Sigmoid colon (tissue), 7 donors: Measurements from ENCODE around the gene ZNF217. TPM values are rescaled to one million over a fixed set of nuclear protein-coding genes. Genes with fewer than 3 reads are reported as not detected.
"Not testable (repeated sequence)": the region's sequence is repeated elsewhere in the genome, so short reads cannot be mapped to it uniquely, and the experiment has no call there.

Source experiments
- DNase-seq: peaks from one replicate; pipeline ENCODE4 v3.0.0-alpha.2; 2019
- H3K27ac ChIP-seq, 4 donors: fragments of 200-600 bp; sonication (generic); one replicate each; pipeline ENCODE4 v1.5.1; 2016 to 2019; ENCODE audit warnings: mild to moderate bottlenecking in 1 of 4
- H3K27me3 ChIP-seq, 3 donors: fragments of 200-600 bp; sonication (generic); one replicate each; pipeline ENCODE4 v1.5.1; 2019; ENCODE audit warnings: mild to moderate bottlenecking in 1 of 3
- H3K36me3 ChIP-seq, 4 donors: fragments of 200-600 bp; sonication (generic); one replicate each; pipeline ENCODE4 v1.5.1; 2016 to 2019
- H3K4me1 ChIP-seq, 4 donors: fragments of 200-600 bp; sonication (generic); one replicate each; pipeline ENCODE4 v1.5.1; 2017 to 2019
- H3K4me3 ChIP-seq, 4 donors: fragments of 200-600 bp; sonication (generic); one replicate each; pipeline ENCODE4 v1.5.1; 2017 to 2019; ENCODE audit warnings: mild to moderate bottlenecking in 2 of 4, moderate library complexity in 1 of 4
- H3K9me3 ChIP-seq, 4 donors: fragments of 200-600 bp in 3 of 4; sonication (generic) in 3 of 4; one replicate each; pipeline versions ENCODE4 v1.5.1 to v1.6.1; 2013 to 2019
- CTCF ChIP-seq, 4 experiments: fragments of 450-650 bp in 3 of 4; fragments of 200-600 bp in 1 of 4; IDR thresholded peaks; one replicate each; pipeline ENCODE4 v1.5.1; 2016 to 2019; ENCODE audit warnings: antibody characterized with exemption in 4 of 4, mild to moderate bottlenecking in 3 of 4, moderate library complexity in 2 of 4
- EP300 ChIP-seq, 4 donors: sonication (generic); formaldehyde crosslinking; IDR thresholded peaks; one replicate each; pipeline ENCODE4 v1.6.1; 2017; ENCODE audit warnings: antibody characterized with exemption in 4 of 4
- POLR2A ChIP-seq, 2 donors: fragments of 450-650 bp; IDR thresholded peaks; one replicate each; pipeline ENCODE4 v1.6.1; 2016; ENCODE audit warnings: antibody characterized with exemption in 2 of 2, mild to moderate bottlenecking in 2 of 2, moderate library complexity in 2 of 2
- POLR2AphosphoS5 ChIP-seq, 4 donors: sonication (generic); formaldehyde crosslinking; IDR thresholded peaks; one replicate each; pipeline ENCODE4 v1.6.1; 2017; ENCODE audit warnings: antibody characterized with exemption in 4 of 4
- whole genome bisulfite sequencing, 2 donors: extraction: QIAGEN DNeasy Blood & Tissue Kit; methylation state at CpG; one replicate each; pipeline ENCODE4 v1.1.7; 2013; 5-methylcytosine and 5-hydroxymethylcytosine counted together
- intact Hi-C: fragments of 100-400 bp; cut with DNase I; formaldehyde crosslinking; loops from one replicate; pipeline ENCODE4 v1.15.1; 2023
- polyA plus RNA-seq, 3 donors: library from polyadenylated mRNA; stranded (reverse); fragments of 200-250 nt; gene quantifications; one replicate each; pipeline ENCODE4 v1.2.3, GENCODE V29; 2013
- total RNA-seq, 4 donors: library from RNA; depleted of rRNA; stranded (reverse); fragments of >200 nt; gene quantifications; one replicate each; pipeline ENCODE4 v1.1.0, GENCODE V29; 2016
- donor health status: healthy with polysubstance abuse.
- donor health status: Bipolar disorder and iron deficiency.
- donor health status: healthy.

Gene ZNF217
- total and polyA plus RNA-seq, 7 donors, result 11.4 to 27.0 (median 18.4) TPM

DNA sequence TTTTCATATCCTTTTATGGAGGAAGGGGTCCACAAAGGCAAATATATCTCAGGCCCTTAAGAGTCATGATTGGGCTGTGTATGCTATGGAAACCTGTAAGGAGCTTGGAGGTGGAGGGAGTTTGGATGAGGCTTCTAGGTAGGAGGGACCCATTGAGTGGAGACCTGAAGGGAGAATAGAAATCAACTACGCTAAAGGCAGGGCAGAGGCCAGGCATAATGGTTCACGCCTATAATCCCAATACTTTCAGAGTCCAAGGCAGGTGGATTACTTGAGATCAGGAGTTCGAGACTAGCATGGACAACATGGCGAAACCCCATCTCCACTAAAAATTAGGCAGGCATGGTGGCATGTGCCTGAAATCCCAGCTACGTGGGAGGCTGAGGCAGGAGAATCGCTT lies 34.4 kb upstream of the ZNF217 start:
- Histone ChIP-seq H3K4me1 (peaks cover 0 to 8% (median 6%) of the 10 kb centered on the region in 4 donors), H3K27ac (no peak overlapping the region), H3K4me3 (no peak overlapping the region), H3K9me3 (no peaks in the 10 kb centered on the region), H3K36me3 (no peaks in the 10 kb centered on the region), H3K27me3 (no peaks in the 10 kb centered on the region)
- peak; percentile 7 for DNase-seq
- WGBS, 2 donors, result 97 to 98% methylated on average over 6 of the region's 6 CpGs
- no peak for TF ChIP-seq POLR2A (IDR thresholded peaks at IDR 0.05)
- TF ChIP-seq CTCF (IDR thresholded peaks at IDR 0.05), result no peak
- TF ChIP-seq POLR2AphosphoS5 (IDR thresholded peaks at IDR 0.05), result no peak
- intact Hi-C loops, result no loop called here

DNA sequence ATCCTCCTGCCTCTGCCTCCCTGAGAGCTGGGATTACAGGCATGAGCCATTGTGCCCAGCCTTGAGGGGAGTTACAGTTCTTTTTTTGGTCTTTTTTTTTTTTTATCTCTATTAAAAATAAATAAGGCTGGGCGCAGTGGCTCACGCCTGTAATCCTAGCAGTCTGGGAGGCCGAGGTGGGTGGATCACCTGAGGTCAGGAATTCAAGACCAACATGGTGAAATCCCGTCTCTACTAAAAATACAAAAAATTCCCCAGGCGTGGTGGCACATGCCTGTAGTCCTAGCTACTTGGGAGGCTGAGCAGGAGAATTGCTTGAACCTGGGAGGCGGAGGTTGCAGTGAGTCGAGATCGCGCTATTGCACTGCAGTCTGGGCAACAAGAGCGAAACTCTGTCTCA lies 33.4 kb upstream of the ZNF217 start:
- H3K36me3 ChIP-seq, H3K27ac ChIP-seq: not testable (repeated sequence)
- 96 to 98% methylated on average over 10 of the region's 10 CpGs for WGBS, 2 donors

GRCh38 chr20:53626584-53626983 lies 32.9 kb upstream of the ZNF217 start:
- Histone ChIP-seq H3K36me3 (no peaks in the 10 kb centered on the region), H3K4me3 (no peak overlapping the region), H3K4me1 (peaks cover 0 to 23% (median 21%) of the 10 kb centered on the region in 4 donors), H3K27ac (no peak overlapping the region), H3K27me3 (no peaks in the 10 kb centered on the region), H3K9me3 (no peaks in the 10 kb centered on the region)
- no peak for TF ChIP-seq EP300 (IDR thresholded peaks at IDR 0.05)
- no peak for DNase-seq
- intact Hi-C loops, result no loop called here
- 98 to 100% methylated on average over 2 of the region's 2 CpGs for WGBS, 2 donors

More for the DNA sequence above, 33.4 kb upstream of the ZNF217 start:
- intact Hi-C loops, H3K4me3 ChIP-seq, H3K27me3 ChIP-seq, H3K9me3 ChIP-seq: not testable (repeated sequence)
- H3K4me1 ChIP-seq, result peaks cover 0 to 19% (median 17%) of the 10 kb centered on the region in 4 donors
- DNase-seq, result peak; percentile 39

- DNase-seq, result peak; percentile 26
- H3K4me3 ChIP-seq, result no peak overlapping the region
These were observed 31.9 kb upstream of the ZNF217 start for GRCh38 chr20:53625311-53626129.

DNA sequence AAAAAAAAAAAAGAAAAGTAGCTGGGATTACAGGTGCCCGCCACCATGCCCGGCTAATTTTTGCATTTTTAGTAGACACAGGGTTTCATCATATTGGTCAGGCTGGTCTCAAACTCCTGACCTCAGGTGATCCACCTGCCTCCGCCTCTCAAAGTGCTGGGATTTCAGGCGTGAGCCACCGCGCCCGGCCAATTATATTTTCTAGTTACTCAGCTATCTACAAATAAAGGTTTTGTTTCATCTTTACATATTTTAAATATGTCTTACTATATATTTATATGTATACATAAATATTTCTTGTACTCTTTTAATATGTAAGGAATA lies 31.2 kb upstream of the ZNF217 start:
- H3K4me3 ChIP-seq, H3K36me3 ChIP-seq, H3K27me3 ChIP-seq, H3K9me3 ChIP-seq: not testable (repeated sequence)
- WGBS, 2 donors, result 81 to 82% methylated on average over 7 of the region's 7 CpGs
- peak; percentile 24 for DNase-seq
- TF ChIP-seq CTCF (IDR thresholded peaks at IDR 0.05), result peak in 1 of 4 experiments; percentile 14
- intact Hi-C loops, result loop anchor here (5.0 kb wide), 1 partner anchor 48 kb away; no protein-coding TSS in a partner anchor
- H3K27ac ChIP-seq, result peak overlapping the region in 3 of 4 donors; percentile 78 to 84 (median 79)
- H3K4me1 ChIP-seq, result peaks cover 0 to 31% (median 26%) of the 10 kb centered on the region in 4 donors

More at GRCh38 chr20:53625311-53626129, 31.9 kb upstream of the ZNF217 start:
- 81 to 82% methylated on average over 9 of the region's 9 CpGs for WGBS, 2 donors
- TF ChIP-seq POLR2A (IDR thresholded peaks at IDR 0.05), result no peak
- no peak for TF ChIP-seq EP300 (IDR thresholded peaks at IDR 0.05)
- no peak for TF ChIP-seq POLR2AphosphoS5 (IDR thresholded peaks at IDR 0.05)
- TF ChIP-seq CTCF (IDR thresholded peaks at IDR 0.05), result no peak
- peak overlapping the region in 2 of 4 donors; percentile 10 to 29 for H3K27ac ChIP-seq
- H3K36me3 ChIP-seq, result no peaks in the 10 kb centered on the region
- no peaks in the 10 kb centered on the region for H3K27me3 ChIP-seq
- intact Hi-C loops, result no loop called here
- peaks cover 0 to 31% (median 26%) of the 10 kb centered on the region in 4 donors for H3K4me1 ChIP-seq
- H3K9me3 ChIP-seq, result no peaks in the 10 kb centered on the region
